A673 (cell line): ENCODE data around the gene GOLGA6C. TPM values are rescaled to one million over a fixed set of nuclear protein-coding genes. Genes with fewer than 3 reads are reported as not detected.
"Not testable (repeated sequence)": the region's sequence is repeated elsewhere in the genome, so short reads cannot be mapped to it uniquely, and the experiment has no call there.

Experiments
- BruUV-seq: library from RNA; stranded (reverse); fragments of 400-500 nt; replicated peaks from 2 replicates; lab custom pipeline; 2021; lab: Mats Ljungman, UMichigan
- CTCF ChIA-PET: fragments of 300-600 bp; sonication (Branson Sonifier 250); formaldehyde crosslinking; loops from one replicate; lab custom pipeline; 2022; ENCODE audit warnings: antibody characterized with exemption; lab: Charles Lee
- POLR2A ChIA-PET: fragments of 300-600 bp; sonication (Branson Sonifier 250); formaldehyde crosslinking; loops from one replicate; lab custom pipeline; 2022; ENCODE audit warnings: antibody characterized with exemption; ENCODE audit not compliant: low non-redundant PET; lab: Charles Lee
- DNase-seq: peaks from one replicate; pipeline ENCODE4 v3.0.0-alpha.2; 2015; ENCODE audit warnings: low spot score
- H3K27ac ChIP-seq: fragments of 200-600 bp; sonication (generic); 2 replicates; pipeline ENCODE4 v1.5.1; 2016; ENCODE audit warnings: mixed run types, low read depth, mild to moderate bottlenecking, mixed read lengths, antibody characterized with exemption, low read length; ENCODE audit not compliant: poor library complexity, severe bottlenecking
- H3K27me3 ChIP-seq: fragments of 200-600 bp; sonication (generic); replicated peaks from 2 replicates; pipeline ENCODE4 v1.6.1; 2017; ENCODE audit warnings: mixed run types, low read depth, mild to moderate bottlenecking, mixed read lengths, antibody characterized with exemption, low read length; ENCODE audit not compliant: insufficient read depth, poor library complexity
- H3K36me3 ChIP-seq: fragments of 200-600 bp; sonication (generic); 2 replicates; pipeline ENCODE4 v1.6.1; 2016; ENCODE audit warnings: mixed run types, mild to moderate bottlenecking, mixed read lengths, antibody characterized with exemption, low read length; ENCODE audit not compliant: insufficient read depth, poor library complexity, severe bottlenecking
- H3K4me1 ChIP-seq: fragments of 200-600 bp; sonication (generic); 2 replicates; pipeline ENCODE4 v1.6.1; 2017; ENCODE audit warnings: mixed run types, mild to moderate bottlenecking, mixed read lengths, antibody characterized with exemption, low read length; ENCODE audit not compliant: insufficient read depth, poor library complexity, severe bottlenecking
- H3K4me3 ChIP-seq: fragments of 200-600 bp; sonication (generic); 2 replicates; pipeline ENCODE4 v1.5.1; 2016; ENCODE audit warnings: low read depth, mixed run types, mild to moderate bottlenecking, mixed read lengths, low read length; ENCODE audit not compliant: poor library complexity, severe bottlenecking
- H3K9me3 ChIP-seq: fragments of 200-600 bp; sonication (generic); 2 replicates; pipeline ENCODE4 v1.6.1; 2016; ENCODE audit warnings: mixed run types, low read depth, mild to moderate bottlenecking, mixed read lengths, antibody characterized with exemption, low read length; ENCODE audit not compliant: poor library complexity, severe bottlenecking
- CTCF ChIP-seq: fragments of 300-800, 200-600 bp; sonication (generic); conservative IDR thresholded peaks from 2 replicates; pipeline ENCODE4 v1.5.1; 2017; ENCODE audit warnings: low read depth, mild to moderate bottlenecking, antibody characterized with exemption, low read length, moderate library complexity, mixed read lengths
- EZH2 ChIP-seq: fragments of 200-600 bp; sonication (generic); IDR thresholded peaks from 2 replicates; pipeline ENCODE4 v1.6.1; 2017; ENCODE audit warnings: borderline replicate concordance, low read depth, mild to moderate bottlenecking, mixed read lengths, antibody characterized with exemption, low read length; ENCODE audit not compliant: poor library complexity, severe bottlenecking
- intact Hi-C: fragments of 100-400 bp; cut with micrococcal nuclease; formaldehyde crosslinking; loops from one replicate; pipeline ENCODE4 v1.10.0; 2022; ENCODE audit not compliant: unreplicated experiment
- total RNA-seq: library from RNA; stranded (reverse); gene quantifications from 2 replicates; pipeline ENCODE4 v1.2.3, GENCODE V29; 2021

GOLGA6C gene
- total RNA-seq, 1 experiment from 2014 or later = not detected

DNA sequence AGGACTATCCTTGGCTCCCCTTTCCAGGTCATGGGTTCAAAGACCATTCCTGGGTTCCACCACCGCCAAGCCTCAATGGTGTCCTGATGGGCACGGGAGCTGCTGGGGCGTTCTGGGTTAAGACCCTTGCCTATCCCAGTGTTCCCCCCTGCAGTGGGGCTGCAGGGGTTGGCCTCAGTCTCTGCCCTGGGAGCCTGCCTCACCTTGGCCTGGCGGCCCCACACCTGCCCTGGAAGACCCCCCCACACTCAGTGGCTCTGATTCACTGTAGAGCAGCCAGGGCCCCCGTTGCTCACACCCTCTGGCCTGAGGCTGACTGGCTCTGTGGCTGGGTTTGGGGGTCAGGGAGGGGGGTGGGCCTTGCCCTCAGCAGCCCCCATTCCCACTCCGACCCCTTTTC lies 34.4 kb upstream of the GOLGA6C start:
- intact Hi-C loops = no loop called here
- Histone ChIP-seq H3K27me3 (no peaks in the 10 kb centered on the region), H3K36me3 (no peaks in the 10 kb centered on the region), H3K9me3 (no peaks in the 10 kb centered on the region), H3K4me3 (no peak overlapping the region), H3K4me1 (no peaks in the 10 kb centered on the region), H3K27ac (no peak overlapping the region)
- ChIA-PET CTCF (no interaction called here), POLR2A (no interaction called here)
- no TSS peak for BruUV-seq
- DNase-seq = no peak
- TF ChIP-seq CTCF (no peak), EZH2 (no peak)

GRCh38 chr15:75224281-75224680 lies 33.9 kb upstream of the GOLGA6C start:
- Histone ChIP-seq H3K27ac (no peak overlapping the region), H3K36me3 (no peaks in the 10 kb centered on the region), H3K4me1 (no peaks in the 10 kb centered on the region), H3K27me3 (no peaks in the 10 kb centered on the region), H3K4me3 (no peak overlapping the region), H3K9me3 (no peaks in the 10 kb centered on the region)
- ChIA-PET POLR2A (no interaction called here), CTCF (no interaction called here)
- DNase-seq = no peak
- intact Hi-C loops = no loop called here
- BruUV-seq = no TSS peak
- TF ChIP-seq CTCF = no peak
- TF ChIP-seq EZH2 = no peak

- H3K27ac ChIP-seq, H3K4me1 ChIP-seq, H3K4me3 ChIP-seq, H3K36me3 ChIP-seq, H3K9me3 ChIP-seq, DNase-seq, intact Hi-C loops, H3K27me3 ChIP-seq, BruUV-seq, CTCF ChIA-PET: not testable (repeated sequence)
- POLR2A ChIA-PET = interaction anchor here (0.7 kb wide), 1 partner anchor 10 kb away, joined by 3 read pairs; no protein-coding TSS in a partner anchor
Measured at GRCh38 chr15:75225102-75225836, 32.9 kb upstream of the GOLGA6C start.
